IMR-90 (cell line): ENCODE results near the gene ZMIZ2.

Experiments
- BHLHE40 ChIP-seq: fragments of 150-350 bp; IDR thresholded peaks from 2 replicates; pipeline ENCODE4 v1.6.1; 2016; ENCODE audit warnings: mild to moderate bottlenecking, low read depth, low read length
- CEBPB ChIP-seq: IDR thresholded peaks from 2 replicates; pipeline ENCODE4 v1.6.1; 2012; ENCODE audit warnings: low read depth, low read length, improper control_type of control experiment
- CHD1 ChIP-seq: IDR thresholded peaks from 2 replicates; pipeline ENCODE4 v1.6.1; 2012; ENCODE audit warnings: low read depth, low read length, improper control_type of control experiment
- CTCF ChIP-seq: conservative IDR thresholded peaks from 2 replicates; pipeline ENCODE4 v1.5.1; 2012; ENCODE audit warnings: mild to moderate bottlenecking, low read depth, low read length, improper control_type of control experiment
- FOS ChIP-seq: fragments of 150-350 bp; IDR thresholded peaks from 2 replicates; pipeline ENCODE4 v1.6.1; 2016; ENCODE audit warnings: low read depth, low read length
- MAFK ChIP-seq: IDR thresholded peaks from 2 replicates; pipeline ENCODE4 v1.6.1; 2012; ENCODE audit warnings: low read depth, low read length, improper control_type of control experiment
- MAZ ChIP-seq: IDR thresholded peaks from 2 replicates; pipeline ENCODE4 v1.6.1; 2012; ENCODE audit warnings: low read depth, mild to moderate bottlenecking, low read length, improper control_type of control experiment, moderate library complexity, borderline replicate concordance
- MXI1 ChIP-seq: IDR thresholded peaks from 2 replicates; pipeline ENCODE4 v1.6.1; 2012; ENCODE audit warnings: low read depth, mild to moderate bottlenecking, low read length, moderate library complexity, borderline replicate concordance
- POLR2A ChIP-seq: IDR thresholded peaks from 2 replicates; pipeline ENCODE4 v1.6.1; 2012; ENCODE audit warnings: mild to moderate bottlenecking, low read depth, low read length
- RAD21 ChIP-seq: IDR thresholded peaks from 2 replicates; pipeline ENCODE4 v1.6.1; 2012; ENCODE audit warnings: low read length, improper control_type of control experiment
- RCOR1 ChIP-seq: IDR thresholded peaks from 2 replicates; pipeline ENCODE4 v1.6.1; 2012; ENCODE audit warnings: mild to moderate bottlenecking, low read length, improper control_type of control experiment; ENCODE audit not compliant: insufficient replicate concordance
- RFX5 ChIP-seq: IDR thresholded peaks from 2 replicates; pipeline ENCODE4 v1.8.0; 2012; ENCODE audit warnings: low read depth, mild to moderate bottlenecking, low read length, moderate library complexity
- SMC3 ChIP-seq: fragments of 150-350 bp; IDR thresholded peaks from 2 replicates; pipeline ENCODE4 v1.6.1; 2016; ENCODE audit warnings: low read depth, mild to moderate bottlenecking, antibody characterized with exemption, low read length, moderate library complexity
- USF2 ChIP-seq: fragments of 150-350 bp; IDR thresholded peaks from 2 replicates; pipeline ENCODE4 v1.6.1; 2017; ENCODE audit warnings: mild to moderate bottlenecking, antibody characterized with exemption, low read length, low read depth

- no peak for TF ChIP-seq CTCF
- TF ChIP-seq CHD1: no peak
- no peak for TF ChIP-seq MAFK
- no peak for TF ChIP-seq POLR2A
- TF ChIP-seq MAZ: no peak
- TF ChIP-seq RAD21: no peak
- TF ChIP-seq SMC3: no peak
- TF ChIP-seq MXI1: no peak
- TF ChIP-seq BHLHE40: no peak
- TF ChIP-seq FOS: no peak
- no peak for TF ChIP-seq CEBPB
- no peak for TF ChIP-seq RFX5
- no peak for TF ChIP-seq RCOR1
- no peak for TF ChIP-seq USF2
Measured at GRCh38 chr7:44756904-44757303, 8.3 kb downstream of the ZMIZ2 start.
